Esophagus squamous epithelium (tissue), 5 donors: ENCODE measurements around the gene ATP13A1. TPM values are rescaled to one million over a fixed set of nuclear protein-coding genes. Genes with fewer than 3 reads are reported as not detected.

Experiments used
- DNase-seq: peaks from one replicate; lab custom pipeline; 2025; lab: John Stamatoyannopoulos, UW
- H3K27ac ChIP-seq, 4 donors: fragments of 200-600 bp; sonication (generic); one replicate each; pipeline ENCODE4 v1.5.1; 2016 to 2019; ENCODE audit warnings: mild to moderate bottlenecking in 1 of 4
- H3K27me3 ChIP-seq, 4 donors: fragments of 200-600 bp; sonication (generic); 1 replicate in 3 of 4; 2 replicates in 1 of 4; pipeline versions ENCODE4 v1.5.1 to v1.6.0; 2017 to 2021; ENCODE audit warnings: antibody characterized with exemption in 1 of 4
- H3K36me3 ChIP-seq, 3 donors: fragments of 200-600 bp; sonication (generic); one replicate each; pipeline ENCODE4 v1.5.1; 2016 to 2019
- H3K4me1 ChIP-seq, 3 donors: fragments of 200-600 bp; sonication (generic); one replicate each; pipeline ENCODE4 v1.5.1; 2017 to 2019
- H3K4me3 ChIP-seq, 4 donors: fragments of 200-600 bp; sonication (generic); 1 replicate in 3 of 4; 2 replicates in 1 of 4; pipeline ENCODE4 v1.5.1; 2016 to 2019; ENCODE audit warnings: mild to moderate bottlenecking in 2 of 4, moderate library complexity in 1 of 4
- H3K9me3 ChIP-seq, 3 donors: fragments of 200-600 bp; sonication (generic); one replicate each; pipeline ENCODE4 v1.5.1; 2016 to 2019
- POLR2A ChIP-seq, 4 donors: fragments of 450-650 bp; IDR thresholded peaks; one replicate each; pipeline ENCODE4 v1.6.1; 2017; ENCODE audit warnings: antibody characterized with exemption in 4 of 4, mild to moderate bottlenecking in 4 of 4, moderate library complexity in 3 of 4
- WGBS, 2 donors: methylation state at CpG; one replicate each; pipeline ENCODE4 v1.1.5; 2018; 5-methylcytosine and 5-hydroxymethylcytosine counted together
- intact Hi-C: fragments of 100-400 bp; cut with DNase I; formaldehyde crosslinking; loops from one replicate; pipeline ENCODE4 v1.15.0; 2022
- total RNA-seq, 4 donors: library from RNA; depleted of rRNA; stranded (reverse); fragments of >200 nt; gene quantifications; one replicate each; pipeline ENCODE4 v1.1.0, GENCODE V29; 2016
- TF ChIP-seq, protein P1 (sequence below), 6 experiments: fragments of 450-650 bp in 4 of 6; fragments of 200-600 bp in 2 of 6; sonication (generic) in 2 of 6; IDR thresholded peaks; one replicate each; pipeline ENCODE4 v1.5.1; 2016 to 2019; ENCODE audit warnings: antibody characterized with exemption in 6 of 6, mild to moderate bottlenecking in 4 of 6, moderate library complexity in 4 of 6
- donor health status: DM: yes; HTN: yes; CAD: no.

Gene ATP13A1
- total RNA-seq, 4 donors from 2014 or later: 79.7 to 257 (median 153) TPM

- no peak for TF ChIP-seq POLR2A (IDR thresholded peaks at IDR 0.05)
- TF ChIP-seq, protein P1, sequence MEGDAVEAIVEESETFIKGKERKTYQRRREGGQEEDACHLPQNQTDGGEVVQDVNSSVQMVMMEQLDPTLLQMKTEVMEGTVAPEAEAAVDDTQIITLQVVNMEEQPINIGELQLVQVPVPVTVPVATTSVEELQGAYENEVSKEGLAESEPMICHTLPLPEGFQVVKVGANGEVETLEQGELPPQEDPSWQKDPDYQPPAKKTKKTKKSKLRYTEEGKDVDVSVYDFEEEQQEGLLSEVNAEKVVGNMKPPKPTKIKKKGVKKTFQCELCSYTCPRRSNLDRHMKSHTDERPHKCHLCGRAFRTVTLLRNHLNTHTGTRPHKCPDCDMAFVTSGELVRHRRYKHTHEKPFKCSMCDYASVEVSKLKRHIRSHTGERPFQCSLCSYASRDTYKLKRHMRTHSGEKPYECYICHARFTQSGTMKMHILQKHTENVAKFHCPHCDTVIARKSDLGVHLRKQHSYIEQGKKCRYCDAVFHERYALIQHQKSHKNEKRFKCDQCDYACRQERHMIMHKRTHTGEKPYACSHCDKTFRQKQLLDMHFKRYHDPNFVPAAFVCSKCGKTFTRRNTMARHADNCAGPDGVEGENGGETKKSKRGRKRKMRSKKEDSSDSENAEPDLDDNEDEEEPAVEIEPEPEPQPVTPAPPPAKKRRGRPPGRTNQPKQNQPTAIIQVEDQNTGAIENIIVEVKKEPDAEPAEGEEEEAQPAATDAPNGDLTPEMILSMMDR (IDR thresholded peaks at IDR 0.05): no peak
- DNase-seq: no peak
- WGBS, 2 donors: 72 to 81% methylated on average over 6 to 7 of the region's 7 CpGs
- Histone ChIP-seq H3K4me3 (no peak overlapping the region), H3K4me1 (peaks cover 6 to 17% (median 11%) of the 10 kb centered on the region in 3 donors), H3K36me3 (peaks cover 0 to 17% (median 0%) of the 10 kb centered on the region in 3 donors), H3K27ac (no peak overlapping the region), H3K9me3 (no peaks in the 10 kb centered on the region), H3K27me3 (peaks cover 0 to 34% (median 0%) of the 10 kb centered on the region in 4 donors)
- intact Hi-C loops: no loop called here
Measured at GRCh38 chr19:19619849-19620210, 43.6 kb downstream of the ATP13A1 start.

GRCh38 chr19:19619181-19619848 lies 44.2 kb downstream of the ATP13A1 start:
- no peak for DNase-seq

GRCh38 chr19:19618219-19619051 lies 45.0 kb downstream of the ATP13A1 start, which contains the start of gene PBX4:
PBX4 (minus strand) TSS chr19:19618687; CDS start chr19:19618629, 58 bp downstream.
- TF ChIP-seq POLR2A (IDR thresholded peaks at IDR 0.05): peak in 1 of 4 donors; percentile 83
- TF ChIP-seq, protein P1 (IDR thresholded peaks at IDR 0.05): no peak
- peaks cover 0 to 6% (median 0%) of the 10 kb centered on the region in 3 donors for H3K36me3 ChIP-seq
- intact Hi-C loops: no loop called here
- H3K9me3 ChIP-seq: no peaks in the 10 kb centered on the region
- 6 to 7% methylated on average over 45 to 52 of the region's 80 CpGs for WGBS, 2 donors
- peaks cover 9 to 22% (median 11%) of the 10 kb centered on the region in 3 donors for H3K4me1 ChIP-seq
- H3K27me3 ChIP-seq: peaks cover 0 to 34% (median 0%) of the 10 kb centered on the region in 4 donors
- peak within 1 kb of the TSS; percentile 30 to 66 (median 46) for H3K4me3 ChIP-seq
- peak; percentile 77 for DNase-seq
- H3K27ac ChIP-seq: peak within 1 kb of the TSS; percentile 16 to 49 (median 42)

More at GRCh38 chr19:19619181-19619848, 44.2 kb downstream of the ATP13A1 start:
- H3K9me3 ChIP-seq: no peaks in the 10 kb centered on the region
- H3K36me3 ChIP-seq: peaks cover 0 to 14% (median 0%) of the 10 kb centered on the region in 3 donors
- intact Hi-C loops: no loop called here
- no peak for TF ChIP-seq POLR2A (IDR thresholded peaks at IDR 0.05)
- TF ChIP-seq, protein P1 (IDR thresholded peaks at IDR 0.05): no peak
- H3K27ac ChIP-seq: no peak overlapping the region
- peaks cover 6 to 17% (median 11%) of the 10 kb centered on the region in 3 donors for H3K4me1 ChIP-seq
- WGBS, 2 donors: 61 to 91% methylated on average over 3 to 7 of the region's 21 CpGs
- peaks cover 0 to 34% (median 0%) of the 10 kb centered on the region in 4 donors for H3K27me3 ChIP-seq
- H3K4me3 ChIP-seq: peak overlapping the region in 3 of 4 donors; percentile 39 to 66 (median 52)

GRCh38 chr19:19615086-19615485 lies 48.4 kb downstream of the ATP13A1 start:
- 83 to 92% methylated on average over 3 of the region's 3 CpGs for WGBS, 2 donors
- Histone ChIP-seq H3K9me3 (no peaks in the 10 kb centered on the region), H3K4me1 (peaks cover 11 to 26% (median 11%) of the 10 kb centered on the region in 3 donors), H3K36me3 (no peaks in the 10 kb centered on the region), H3K4me3 (no peak overlapping the region), H3K27ac (no peak overlapping the region), H3K27me3 (peaks cover 0 to 34% (median 0%) of the 10 kb centered on the region in 4 donors)
- DNase-seq: no peak
- intact Hi-C loops: no loop called here
- no peak for TF ChIP-seq POLR2A (IDR thresholded peaks at IDR 0.05)
- TF ChIP-seq, protein P1 (IDR thresholded peaks at IDR 0.05): no peak
